Stimulated activated CD8-positive, alpha-beta memory T cell treated with anti-CD3 and anti-CD28 coated beads, Interleukin-4, amount 100 ng/mL, for 1 hour (primary cell): ENCODE results near the gene CCDC78.
"Not testable (repeated sequence)": the region's sequence is repeated elsewhere in the genome, so short reads cannot be mapped to it uniquely, and the experiment has no call there.

Experiments
- DNase-seq, 2 donors: peaks; one replicate each; pipeline ENCODE4 v3.0.0-alpha.2; 2020; ENCODE audit warnings: low read depth in 2 of 2, low spot score in 1 of 2

CCDC78 gene

DNA sequence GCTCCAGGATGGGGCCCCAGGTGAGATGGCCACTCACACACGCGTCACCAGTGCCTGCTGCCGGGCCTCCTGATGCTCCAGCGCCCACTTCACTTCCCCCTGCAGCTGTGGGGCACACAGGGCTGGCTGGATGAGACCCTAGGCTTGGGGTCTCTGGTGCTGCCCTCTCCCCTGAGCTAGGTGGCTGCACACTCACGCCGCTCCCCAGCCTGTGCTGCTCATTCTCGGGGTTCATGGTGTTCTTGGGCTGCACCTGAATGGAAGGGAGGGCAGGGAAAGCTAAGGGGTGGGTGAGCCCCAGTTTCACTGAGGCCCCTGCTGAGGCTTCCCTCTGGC lies 1.2 kb downstream of the CCDC78 start:
- DNase-seq: no peak

DNA sequence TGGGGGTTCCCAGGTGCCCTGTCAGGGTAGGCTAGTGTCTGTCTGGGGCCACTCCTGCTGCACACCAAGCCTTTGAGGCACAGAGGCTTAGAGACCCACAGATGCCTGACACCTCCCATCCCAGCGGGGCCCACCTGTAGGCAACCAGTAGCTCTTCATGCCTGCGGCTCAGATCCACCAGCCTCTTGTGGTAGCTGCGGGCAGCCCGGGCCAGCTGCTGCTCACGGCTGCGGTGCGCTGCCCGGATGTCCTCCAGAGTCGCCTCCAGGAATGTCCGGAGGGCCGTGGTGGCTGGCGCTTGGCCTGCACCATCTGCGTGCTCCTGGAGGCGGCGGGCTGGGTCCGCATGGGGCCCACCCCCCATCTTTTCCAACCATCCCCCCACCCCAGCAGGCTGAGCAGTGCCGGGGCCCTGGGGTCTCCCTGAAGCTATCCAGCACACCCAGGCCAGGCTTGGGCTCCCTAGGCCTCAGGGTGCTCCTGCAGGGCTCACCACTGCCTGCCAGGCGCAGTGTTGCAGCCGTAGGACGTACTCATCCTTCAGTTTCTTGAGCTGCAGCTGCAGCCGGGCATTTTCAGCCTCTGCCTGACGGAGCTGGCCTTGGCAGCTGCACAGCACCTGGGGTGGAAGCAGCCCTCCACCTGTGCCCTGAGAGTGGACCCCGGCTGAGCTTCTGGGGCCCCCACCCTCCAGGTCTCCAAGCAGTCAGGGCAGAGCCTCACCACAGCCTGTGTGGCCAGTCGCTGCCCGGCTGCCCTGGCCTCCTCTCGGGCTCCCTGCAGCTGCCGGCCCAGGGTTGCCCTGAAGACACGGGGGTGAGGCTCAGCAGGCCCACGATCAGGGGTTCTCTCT lies 1.8 kb downstream of the CCDC78 start:
- no peak for DNase-seq

DNA sequence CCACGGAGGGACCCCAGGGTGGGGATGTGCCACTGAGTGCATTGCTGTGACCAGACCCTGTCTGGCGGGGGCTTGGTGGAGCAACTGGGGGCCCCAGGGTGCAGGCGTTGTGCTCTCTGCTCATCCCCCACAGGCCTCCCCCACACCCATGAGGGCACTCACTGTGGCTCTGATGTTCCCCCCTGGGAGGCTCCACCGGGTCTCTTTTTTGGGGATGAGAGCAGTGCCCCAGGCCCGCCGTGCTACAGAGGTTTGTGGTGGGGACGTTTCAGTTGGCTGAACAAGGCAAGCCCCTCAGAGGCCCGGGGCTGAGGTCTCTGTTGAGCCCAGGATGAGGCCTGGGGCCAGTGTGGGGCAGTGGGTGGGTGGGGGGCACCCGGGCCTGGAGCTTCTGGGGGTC lies 2.5 kb downstream of the CCDC78 start:
- no peak for DNase-seq

DNA sequence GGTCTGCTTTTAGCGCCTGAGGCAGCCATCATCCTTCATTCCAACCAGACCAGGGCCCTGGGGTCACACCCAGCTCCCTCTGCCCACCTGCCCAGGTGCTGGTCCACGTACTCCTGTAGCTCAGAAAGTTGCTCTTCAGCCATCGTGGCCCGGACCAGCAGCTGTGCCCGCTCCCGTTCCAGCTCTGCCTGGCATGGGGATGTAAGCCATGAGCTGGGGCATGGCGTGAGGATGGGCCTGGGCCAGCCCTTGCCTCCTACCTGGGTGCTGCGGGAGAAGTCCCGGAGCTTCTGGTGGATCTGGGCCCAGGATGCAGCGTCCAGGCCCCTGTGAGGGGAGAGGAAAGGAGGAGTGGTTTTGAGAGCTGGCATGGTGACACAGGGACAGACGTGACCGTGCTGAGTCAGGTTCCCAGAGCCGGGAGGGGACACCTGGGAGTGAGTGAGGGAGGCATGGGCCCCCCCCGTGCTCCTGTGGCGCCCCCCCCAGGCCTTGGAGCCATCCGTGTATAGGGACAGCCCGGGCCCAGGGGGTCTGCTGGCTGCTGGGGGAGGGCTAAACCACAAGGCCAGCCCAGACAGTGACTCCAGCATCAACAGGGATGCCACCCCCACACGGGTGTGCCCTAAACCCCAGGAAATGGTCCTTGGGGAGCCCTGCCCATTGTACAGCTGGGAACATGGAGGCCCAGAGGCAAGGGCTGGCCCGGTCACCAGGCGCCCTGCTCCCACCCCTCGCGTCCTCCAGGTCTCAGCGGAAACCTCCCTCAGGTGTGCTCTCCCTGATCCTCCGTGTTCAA lies 3.2 kb downstream of the CCDC78 start:
- DNase-seq: no peak

DNA sequence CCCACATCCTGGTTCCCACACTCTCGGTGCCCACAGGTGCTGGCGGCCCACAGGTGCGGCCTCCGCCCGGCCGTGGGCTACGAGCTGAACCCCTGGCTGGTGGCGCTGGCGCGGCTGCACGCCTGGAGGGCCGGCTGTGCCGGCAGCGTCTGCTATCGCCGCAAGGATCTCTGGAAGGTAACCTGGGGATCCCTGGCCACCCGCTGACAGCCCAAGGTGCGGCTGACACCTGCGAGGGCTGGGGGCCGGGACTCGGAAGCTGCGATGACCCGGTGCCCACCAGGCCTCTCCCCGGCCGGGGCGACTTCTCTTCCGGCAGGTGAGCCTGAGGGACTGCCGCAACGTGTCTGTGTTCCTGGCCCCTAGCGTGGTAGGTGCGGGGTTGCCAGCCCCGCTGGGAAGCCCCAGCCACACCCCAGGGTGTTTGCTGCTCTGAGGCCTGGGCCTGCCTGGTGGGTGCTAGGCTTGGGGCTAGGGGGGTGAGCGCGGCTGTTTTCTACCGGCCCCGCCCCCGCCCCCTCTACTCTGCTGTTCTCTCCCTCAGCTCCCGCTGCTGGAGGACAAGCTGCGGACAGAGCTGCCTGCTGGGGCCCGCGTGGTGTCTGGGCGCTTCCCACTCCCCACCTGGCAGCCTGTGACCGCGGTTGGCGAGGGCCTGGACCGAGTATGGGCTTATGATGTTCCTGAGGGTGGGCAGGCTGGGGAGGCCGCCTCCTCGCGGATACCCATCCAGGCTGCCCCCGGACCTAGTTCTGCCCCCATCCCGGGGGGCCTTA lies 4.3 kb downstream of the CCDC78 start:
- DNase-seq: no peak

DNA sequence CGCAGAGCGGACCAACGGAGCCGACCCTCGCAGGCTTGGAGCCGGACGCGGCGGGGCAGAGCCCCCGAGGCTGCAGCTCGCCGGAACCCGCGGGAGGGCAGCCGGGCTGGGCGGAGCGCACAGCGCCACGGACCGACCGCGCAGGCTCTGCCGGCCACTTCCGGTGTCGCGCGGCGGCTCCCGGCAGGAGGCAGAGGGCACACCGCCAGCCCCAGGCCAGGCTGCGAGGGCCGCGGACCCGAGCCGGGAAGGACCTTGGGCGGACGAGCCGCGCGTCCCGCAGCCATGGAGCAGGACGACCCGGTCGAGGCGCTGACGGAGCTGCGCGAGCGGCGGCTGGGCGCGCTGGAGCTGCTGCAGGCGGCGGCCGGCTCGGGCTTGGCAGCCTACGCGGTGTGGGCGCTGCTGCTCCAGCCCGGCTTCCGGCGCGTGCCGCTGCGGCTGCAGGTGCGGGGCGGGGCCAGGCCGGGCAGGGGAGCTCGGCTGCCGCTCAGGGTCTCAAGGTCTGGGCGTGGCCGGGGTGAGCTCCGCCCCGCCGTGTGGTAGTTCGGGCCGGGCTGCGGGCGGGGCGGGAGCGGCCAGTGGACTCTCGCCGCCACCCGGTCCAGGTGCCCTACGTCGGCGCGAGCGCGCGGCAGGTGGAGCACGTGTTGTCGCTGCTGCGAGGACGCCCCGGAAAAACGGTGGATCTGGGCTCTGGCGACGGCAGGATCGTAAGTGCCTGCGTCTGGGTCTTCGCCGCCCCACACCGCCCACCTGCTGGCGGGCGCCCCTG lies 5.1 kb downstream of the CCDC78 start, which contains the start of gene ANTKMT:
TSS of gene ANTKMT (plus strand) at position 157 of the 775 bp plus-strand sequence. CDS start at position 286, 129 bp downstream.
- DNase-seq: peak in 1 of 2 donors; percentile 42

DNA sequence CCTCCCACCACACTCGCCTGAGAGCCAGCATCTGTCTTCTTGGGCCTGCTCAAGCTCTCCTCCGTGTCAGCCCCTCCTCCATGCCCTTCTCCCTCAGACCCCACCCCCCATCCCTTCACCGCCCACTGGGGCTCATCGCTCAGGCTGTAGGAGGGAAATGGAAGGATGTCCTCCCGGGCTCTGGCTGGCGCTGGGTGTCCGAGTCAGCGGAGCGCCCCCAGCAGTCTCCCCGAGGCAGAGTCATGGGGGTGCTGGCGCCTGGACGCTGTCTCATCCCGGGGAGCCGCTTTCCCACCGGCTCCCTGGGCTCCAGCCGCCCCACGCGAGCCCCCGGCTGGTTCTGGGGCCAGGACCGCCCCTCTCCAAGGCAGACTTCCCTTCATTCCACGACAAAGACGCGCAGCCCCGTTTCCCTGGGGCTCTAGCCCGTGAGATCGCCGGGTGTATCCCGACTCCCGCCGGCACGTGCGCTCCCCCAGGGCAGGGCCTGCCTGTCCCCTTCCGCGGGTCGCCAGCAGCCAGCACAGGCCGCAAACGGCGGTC lies 5.7 kb downstream of the CCDC78 start:
- no peak for DNase-seq

DNA sequence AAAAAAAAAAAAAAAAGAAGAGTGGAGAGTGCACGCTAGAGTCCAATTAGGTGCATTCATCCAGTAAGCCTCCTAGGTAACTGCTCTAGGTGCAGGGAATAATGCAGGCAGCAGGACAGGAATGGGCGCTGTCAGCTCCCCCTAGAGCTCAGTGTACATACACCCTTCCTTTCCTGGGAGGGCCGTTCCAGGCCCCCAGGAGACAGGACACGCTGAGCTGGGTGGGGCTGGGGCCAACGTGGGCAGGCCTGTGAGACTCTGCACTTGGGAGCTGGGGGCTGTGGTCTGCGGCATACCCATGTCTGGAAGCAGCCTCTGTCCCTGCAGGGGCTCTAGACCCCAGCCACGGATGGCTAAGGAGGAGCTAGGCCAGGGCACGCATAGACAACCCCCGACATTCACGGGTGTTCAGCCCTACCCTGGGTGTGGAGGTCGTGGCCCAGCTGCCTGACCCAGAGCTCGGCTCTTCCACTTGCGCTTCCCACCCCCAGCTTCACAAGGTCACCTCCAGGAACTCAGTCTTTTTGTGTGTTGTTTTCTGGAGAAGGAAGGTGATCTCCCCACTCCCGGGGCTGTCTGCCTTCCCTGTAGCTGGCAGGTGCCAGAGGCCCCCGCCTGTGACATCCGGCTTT lies 6.3 kb downstream of the CCDC78 start:
- no peak for DNase-seq

DNA sequence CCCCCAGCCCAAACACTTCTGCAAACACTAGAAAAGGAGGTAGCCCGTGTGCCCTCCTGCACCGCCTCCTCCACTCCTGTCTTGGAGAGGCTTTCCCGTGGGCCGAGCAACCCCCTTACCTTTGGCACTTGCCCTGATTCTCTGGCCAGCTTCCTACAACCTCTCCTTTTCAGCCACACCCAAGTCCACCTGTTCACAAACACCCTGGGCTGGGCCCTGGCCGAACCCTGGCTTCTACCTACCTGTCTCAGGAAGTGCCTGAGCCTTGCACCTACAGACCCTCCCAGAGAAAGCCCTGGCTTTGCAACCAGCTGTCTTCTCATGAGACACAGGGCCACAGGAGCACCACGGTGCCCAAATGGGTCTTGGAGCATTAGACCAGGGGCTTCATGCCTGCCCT lies 7.3 kb downstream of the CCDC78 start:
- no peak for DNase-seq

DNA sequence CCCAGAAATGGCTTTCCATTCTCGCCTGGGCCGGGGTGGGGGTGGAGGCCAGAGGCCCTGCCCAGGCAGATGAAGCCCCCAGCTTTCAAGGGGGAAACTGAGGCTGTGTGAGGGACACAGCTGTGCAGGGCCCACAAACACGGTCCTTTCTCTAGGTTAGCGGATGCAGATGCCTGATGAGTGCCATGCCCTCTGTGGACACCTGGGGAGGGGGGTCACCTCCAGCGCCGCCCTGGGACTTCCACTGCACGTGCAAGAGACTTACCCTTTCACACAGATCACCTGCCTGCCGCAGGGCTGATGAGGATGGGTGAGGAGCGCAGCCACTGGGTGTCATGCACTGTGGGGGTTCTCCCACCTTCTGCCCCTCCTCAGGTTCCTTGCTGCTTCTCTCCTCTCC lies 7.9 kb downstream of the CCDC78 start:
- no peak for DNase-seq

DNA sequence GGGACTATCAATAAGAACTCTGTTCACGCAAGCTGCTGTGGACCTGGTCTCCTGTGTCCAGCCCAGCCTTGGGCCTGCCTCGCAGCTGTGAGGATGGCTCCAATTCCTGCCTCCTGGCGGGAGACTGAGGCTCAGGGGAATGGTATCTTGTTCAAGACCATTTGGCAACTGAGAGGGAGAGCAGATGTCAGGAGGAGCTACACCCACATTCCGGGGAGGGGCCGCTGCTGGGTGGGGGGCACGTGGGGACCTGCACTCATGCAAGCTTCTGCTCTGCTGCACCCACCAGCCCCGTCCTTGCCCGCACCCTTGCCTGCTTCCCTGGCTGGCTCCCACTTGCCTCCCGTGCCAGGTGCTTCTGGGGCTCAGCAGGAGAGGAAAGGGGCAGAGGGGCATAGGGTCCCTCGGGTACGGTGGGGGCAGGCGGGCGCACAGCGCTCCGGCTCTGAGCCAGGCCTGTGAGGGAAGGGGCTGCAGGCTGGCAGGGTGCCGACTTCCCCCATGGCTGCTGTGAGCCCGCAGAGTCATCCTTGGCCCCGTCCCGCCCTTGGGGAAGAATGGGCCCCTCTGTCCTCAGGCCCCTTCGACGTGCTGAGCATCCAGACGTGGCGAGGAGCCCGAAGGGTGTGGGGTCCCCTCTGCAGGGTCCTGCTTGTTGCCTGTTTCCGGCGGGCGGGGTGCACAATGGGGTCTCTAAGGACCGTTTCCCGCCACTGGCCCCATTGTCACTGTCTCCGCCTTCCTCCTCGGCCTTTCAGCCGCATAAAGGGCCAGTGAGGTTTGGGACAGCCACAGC lies 8.6 kb downstream of the CCDC78 start:
- no peak for DNase-seq

DNA sequence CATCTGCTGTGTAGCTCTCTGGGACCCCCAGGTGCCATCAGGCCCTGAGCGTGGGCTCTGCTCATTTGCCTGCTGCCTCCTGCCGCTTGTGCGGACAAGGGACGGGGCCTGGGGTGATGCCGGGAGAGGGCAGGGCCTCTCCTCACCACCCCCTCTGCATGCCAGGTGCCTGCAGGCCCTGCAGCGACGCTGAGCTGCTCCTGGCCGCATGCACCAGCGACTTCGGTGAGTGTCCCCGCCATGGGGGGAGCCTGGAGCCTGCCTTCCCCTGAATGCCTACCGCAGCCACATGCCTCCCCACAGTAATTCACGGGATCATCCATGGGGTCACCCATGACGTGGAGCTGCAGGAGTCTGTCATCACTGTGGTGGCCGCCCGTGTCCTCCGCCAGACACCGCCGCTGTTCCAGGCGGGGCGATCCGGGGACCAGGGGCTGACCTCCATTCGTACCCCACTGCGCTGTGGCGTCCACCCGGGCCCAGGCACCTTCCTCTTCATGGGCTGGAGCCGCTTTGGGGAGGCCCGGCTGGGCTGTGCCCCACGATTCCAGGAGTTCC lies 9.4 kb downstream of the CCDC78 start:
- no peak for DNase-seq

DNA sequence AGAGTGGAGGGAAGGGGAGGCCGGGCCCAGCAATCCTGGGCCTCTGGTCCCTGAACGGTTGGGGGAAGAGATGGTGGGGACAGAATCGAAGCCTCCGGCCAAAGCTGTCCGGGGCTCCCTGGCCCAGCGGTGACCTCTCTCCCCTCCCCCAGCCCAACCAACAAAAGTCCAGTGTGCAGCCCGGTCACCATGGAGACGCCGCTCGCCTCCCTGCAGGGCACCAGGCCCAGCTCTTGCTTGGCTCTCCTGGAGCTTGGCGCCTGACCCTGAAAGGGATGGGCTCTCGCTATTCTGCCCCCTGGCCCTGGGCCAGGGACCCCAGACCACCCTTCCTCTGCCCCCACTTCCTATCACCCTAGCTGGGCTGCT lies 10.1 kb downstream of the CCDC78 start:
- no peak for DNase-seq

DNA sequence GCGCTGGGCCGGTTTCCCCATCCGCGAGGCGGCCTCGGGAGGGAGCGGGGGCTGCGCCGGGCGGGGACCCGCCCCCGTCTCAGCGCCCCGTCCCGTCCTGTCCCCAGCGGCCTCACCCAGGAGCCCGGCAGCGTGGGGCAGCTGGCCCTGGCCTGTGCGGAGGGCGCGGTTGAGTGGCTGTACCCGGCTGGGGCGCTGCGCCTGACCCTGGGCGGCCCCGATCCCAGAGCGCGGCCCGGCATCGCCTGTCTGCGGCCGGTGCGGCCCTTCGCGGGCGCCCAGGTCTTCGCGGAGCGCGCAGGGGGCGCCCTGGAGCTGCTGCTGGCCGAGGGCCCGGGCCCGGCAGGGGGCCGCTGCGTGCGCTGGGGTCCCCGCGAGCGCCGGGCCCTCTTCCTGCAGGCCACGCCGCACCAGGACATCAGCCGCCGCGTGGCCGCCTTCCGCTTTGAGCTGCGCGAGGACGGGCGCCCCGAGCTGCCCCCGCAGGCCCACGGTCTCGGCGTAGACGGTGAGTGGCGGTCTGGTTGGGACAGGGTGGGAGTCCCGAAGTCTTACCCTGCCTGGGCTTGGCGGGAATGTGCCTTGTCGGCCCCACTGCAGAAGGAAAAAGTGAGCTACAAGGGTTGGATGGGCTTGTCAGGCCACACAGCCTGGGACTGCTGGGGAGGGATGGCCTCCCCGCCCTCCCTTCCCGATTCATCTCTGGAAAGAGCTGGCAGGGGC lies 10.6 kb downstream of the CCDC78 start:
- DNase-seq: no peak

DNA sequence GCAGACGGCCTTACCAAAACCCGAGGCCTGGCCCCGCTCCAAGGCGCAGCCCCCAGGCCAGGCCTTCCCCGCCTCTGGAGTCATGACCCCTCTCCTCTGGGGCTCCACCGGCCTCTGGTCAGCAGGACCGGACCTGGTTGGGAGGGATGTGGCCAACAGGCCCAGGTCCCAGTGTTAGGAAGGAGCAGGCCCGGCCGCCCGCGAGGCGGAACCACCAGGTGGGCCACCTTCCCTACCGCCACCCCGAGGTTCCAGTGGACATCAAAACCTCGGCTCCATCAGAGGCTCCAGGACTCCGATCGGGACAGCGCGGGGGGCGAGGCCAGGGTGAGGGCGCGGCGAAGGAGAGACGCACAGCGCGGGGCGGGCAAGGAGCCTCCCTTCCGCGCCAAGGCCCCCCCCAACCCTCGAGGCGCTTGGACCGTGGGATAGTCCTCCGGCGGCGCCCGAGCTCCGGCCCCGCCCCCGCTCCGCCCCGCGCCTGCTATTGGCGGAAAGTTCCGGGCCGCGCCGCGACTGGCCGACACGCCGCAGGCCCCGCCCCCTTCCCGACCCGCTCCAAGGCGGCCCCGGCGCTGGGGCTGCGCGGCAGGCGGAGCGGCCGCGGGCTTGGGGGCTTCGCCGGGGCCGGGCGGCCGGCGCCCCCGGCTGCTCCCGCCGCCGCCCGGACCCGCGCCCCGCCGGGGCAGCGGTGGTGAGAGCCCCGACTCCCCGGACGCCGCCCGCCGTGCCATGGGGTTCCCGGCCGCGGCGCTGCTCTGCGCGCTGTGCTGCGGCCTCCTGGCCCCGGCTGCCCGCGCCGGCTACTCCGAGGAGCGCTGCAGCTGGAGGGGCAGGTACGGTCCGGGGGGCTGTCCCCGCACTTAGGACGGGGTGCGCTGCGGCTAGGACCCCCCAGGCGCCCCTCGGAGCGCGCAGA lies 11.4 kb downstream of the CCDC78 start, which contains the start of gene METRN:
TSS of gene METRN (plus strand) at position 561 of the 919 bp plus-strand sequence. CDS start at position 733, 172 bp downstream.
- peak; percentile 76 to 77 for DNase-seq

DNA sequence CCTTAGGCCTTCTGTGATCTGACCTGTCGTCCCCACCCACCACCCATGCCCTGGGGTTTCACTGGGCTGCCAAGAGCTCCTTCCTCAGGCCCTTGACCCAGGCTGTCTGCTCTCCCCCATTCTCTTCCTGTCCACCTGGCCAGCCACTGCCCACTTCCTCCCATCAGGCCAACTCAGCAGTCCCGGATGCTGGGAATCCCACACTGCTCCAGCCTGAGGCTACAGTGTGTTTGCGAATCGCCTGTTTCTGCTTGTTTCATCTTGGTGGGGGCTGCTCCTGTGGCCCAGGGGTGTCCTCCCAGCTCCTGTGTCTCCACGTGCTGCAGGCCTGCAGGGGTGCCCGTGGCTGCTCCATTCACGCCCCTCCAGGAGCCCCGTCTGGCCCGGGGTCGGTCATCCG lies 12.2 kb downstream of the CCDC78 start:
- no peak for DNase-seq

DNA sequence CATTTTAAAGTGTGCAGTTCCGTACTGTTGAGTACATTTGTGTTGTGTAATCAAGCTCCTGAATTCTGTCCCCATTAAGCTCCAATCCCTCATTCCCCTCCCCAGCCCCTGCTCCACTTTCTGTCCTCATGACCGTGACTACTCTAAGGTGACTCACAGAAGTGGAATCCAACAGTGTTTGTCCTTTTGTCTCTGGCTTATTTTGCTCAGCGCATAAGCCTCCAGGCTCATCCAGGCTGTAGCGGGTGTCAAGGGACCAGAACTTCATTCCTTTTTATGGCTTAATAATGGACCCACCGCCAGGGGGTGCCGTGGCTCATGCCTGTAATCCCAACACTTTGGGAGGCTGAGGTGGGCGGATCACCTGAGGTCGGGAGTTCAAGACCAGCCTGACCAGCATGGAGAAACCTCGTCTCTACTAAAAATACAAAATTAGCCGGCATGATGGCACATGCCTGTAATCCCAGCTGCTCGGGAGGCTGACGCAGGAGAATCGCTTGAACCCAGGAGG lies 13.4 kb downstream of the CCDC78 start:
- not testable (repeated sequence) for DNase-seq
